HG02840 (cell line): ENCODE data around the gene PDE8B.

ENCODE experiments used
- ATAC-seq: cut with Tn5 transposase; IDR thresholded peaks from one replicate; pipeline ENCODE4 v1.9.1; 2021; ENCODE audit warnings: mild to moderate bottlenecking, moderate library complexity, moderate number of reproducible peaks; ENCODE audit not compliant: unreplicated experiment, low FRiP score

Gene PDE8B

GRCh38 chr5:77186652-77187370 is 23.7 kb upstream of the PDE8B start:
- no peak for ATAC-seq

- no peak for ATAC-seq
Observed at GRCh38 chr5:77189421-77189820, 21.1 kb upstream of the PDE8B start.

- no peak for ATAC-seq
Observed at GRCh38 chr5:77192441-77193050, 17.9 kb upstream of the PDE8B start.

GRCh38 chr5:77194762-77195161 is 15.7 kb upstream of the PDE8B start:
- no peak for ATAC-seq

GRCh38 chr5:77197840-77198554 is 12.5 kb upstream of the PDE8B start:
- no peak for ATAC-seq

- ATAC-seq, result no peak
Observed at GRCh38 chr5:77200663-77201062, 9.8 kb upstream of the PDE8B start.

GRCh38 chr5:77202145-77202544 is 8.3 kb upstream of the PDE8B start:
- no peak for ATAC-seq

- ATAC-seq, result no peak
Observed at GRCh38 chr5:77204967-77205366, 5.5 kb upstream of the PDE8B start.

GRCh38 chr5:77208507-77209163 is 1.8 kb upstream of the PDE8B start:
- no peak for ATAC-seq

- no peak for ATAC-seq
Observed at GRCh38 chr5:77209495-77210090, 887 bp upstream of the PDE8B start.

- no peak for ATAC-seq
Observed at GRCh38 chr5:77210964-77211690, 647 bp downstream of the PDE8B start.

- no peak for ATAC-seq
Observed at GRCh38 chr5:77211691-77212047, 1.2 kb downstream of the PDE8B start.

- no peak for ATAC-seq
Observed at GRCh38 chr5:77213601-77214000, 3.1 kb downstream of the PDE8B start.

GRCh38 chr5:77214151-77214550 is 3.7 kb downstream of the PDE8B start:
- no peak for ATAC-seq

- no peak for ATAC-seq
Observed at GRCh38 chr5:77218263-77218662, 7.8 kb downstream of the PDE8B start.

- no peak for ATAC-seq
Observed at GRCh38 chr5:77221115-77221514, 10.6 kb downstream of the PDE8B start.

GRCh38 chr5:77222722-77223121 is 12.2 kb downstream of the PDE8B start:
- ATAC-seq, result no peak

- ATAC-seq, result no peak
Observed at GRCh38 chr5:77223653-77224052, 13.2 kb downstream of the PDE8B start.

- no peak for ATAC-seq
Observed at GRCh38 chr5:77224672-77225355, 14.3 kb downstream of the PDE8B start.

- no peak for ATAC-seq
Observed at GRCh38 chr5:77225531-77225930, 15.1 kb downstream of the PDE8B start.
